Left renal cortex interstitium (tissue), 4 donors: ENCODE measurements around the gene TRPM4. TPM values are rescaled to one million over a fixed set of nuclear protein-coding genes. Genes with fewer than 3 reads are reported as not detected.
"Not testable (repeated sequence)": the region's sequence is repeated elsewhere in the genome, so short reads cannot be mapped to it uniquely, and the experiment has no call there.

ENCODE experiments used
- DNase-seq, 4 donors: peaks; one replicate each; pipeline ENCODE4 v3.0.0-alpha.2; 2013; ENCODE audit warnings: low read depth in 4 of 4, low spot score in 2 of 4, missing footprints in 1 of 4
- polyA plus RNA-seq, 4 donors: library from polyadenylated mRNA; unstranded; fragments of 120-200 nt; gene quantifications; one replicate each; pipeline ENCODE4 v1.2.1, GENCODE V29; 2013; ENCODE audit not compliant: insufficient read length in 4 of 4

TRPM4 gene
- polyA plus RNA-seq: 10 to 100 TPM; 22.1 to 48.0 (median 35.9) TPM

DNA sequence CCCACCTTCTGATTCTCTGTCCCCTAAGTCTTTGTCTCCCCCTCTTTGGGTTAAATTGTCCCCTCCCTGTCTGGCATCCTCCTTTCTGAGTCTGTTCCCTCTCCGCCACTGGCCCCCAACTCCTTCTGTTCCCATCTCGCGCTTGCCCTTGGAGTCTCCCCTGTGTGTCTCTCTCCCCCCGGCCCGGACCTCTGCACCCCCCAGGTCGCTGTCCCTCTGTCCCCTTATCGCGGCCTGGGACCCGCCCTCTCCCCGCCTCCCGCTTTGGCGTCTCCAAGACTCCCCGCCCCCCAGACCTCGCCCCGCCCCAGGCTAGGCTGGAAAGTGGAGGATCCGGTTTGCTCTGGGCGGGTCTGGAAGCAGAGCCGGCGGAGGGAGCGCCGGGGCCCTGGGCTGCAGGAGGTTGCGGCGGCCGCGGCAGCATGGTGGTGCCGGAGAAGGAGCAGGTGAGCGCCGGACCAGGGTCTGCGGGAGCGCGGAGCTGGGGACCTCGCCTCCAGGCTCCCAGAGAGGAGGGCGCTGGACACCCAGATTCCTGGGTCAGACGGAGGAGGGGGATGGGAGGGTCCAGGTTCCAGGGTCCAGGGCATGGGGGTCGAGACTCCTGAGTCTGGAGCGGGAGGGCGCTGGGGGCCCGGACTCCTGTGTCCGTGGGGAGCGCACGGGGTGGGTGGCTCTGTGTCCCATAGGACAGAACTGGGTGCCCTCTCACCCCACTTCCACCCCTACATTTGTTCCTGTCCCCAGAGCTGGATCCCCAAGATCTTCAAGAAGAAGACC is at the start of gene TRPM4:
TRPM4 (plus strand) TSS at position 348 of the 780 bp plus-strand sequence; CDS start at position 423, 75 bp downstream.
- peak in 2 of 4 donors; percentile 79 to 87 for DNase-seq

DNA sequence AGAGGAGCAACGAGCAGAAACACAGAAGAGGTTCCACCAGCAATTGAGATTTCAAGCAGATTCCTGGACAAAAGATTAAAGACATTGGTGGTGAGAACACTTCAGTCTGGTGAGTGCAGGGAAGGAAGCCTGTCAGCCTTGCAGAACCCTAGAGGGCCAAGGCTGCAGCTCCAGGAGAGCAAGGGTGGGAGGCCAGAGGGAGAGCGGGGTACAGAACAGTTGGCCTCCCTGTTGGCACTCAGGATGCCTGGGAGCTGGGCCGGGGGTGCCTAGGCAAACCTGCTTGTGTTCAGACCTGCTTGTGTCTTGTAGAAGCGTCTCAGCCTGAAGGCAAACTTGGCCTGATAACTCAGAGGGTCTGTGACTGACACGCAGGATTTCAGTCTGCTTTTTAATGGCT is 48.5 kb upstream of the TRPM4 start:
- no peak for DNase-seq

DNA sequence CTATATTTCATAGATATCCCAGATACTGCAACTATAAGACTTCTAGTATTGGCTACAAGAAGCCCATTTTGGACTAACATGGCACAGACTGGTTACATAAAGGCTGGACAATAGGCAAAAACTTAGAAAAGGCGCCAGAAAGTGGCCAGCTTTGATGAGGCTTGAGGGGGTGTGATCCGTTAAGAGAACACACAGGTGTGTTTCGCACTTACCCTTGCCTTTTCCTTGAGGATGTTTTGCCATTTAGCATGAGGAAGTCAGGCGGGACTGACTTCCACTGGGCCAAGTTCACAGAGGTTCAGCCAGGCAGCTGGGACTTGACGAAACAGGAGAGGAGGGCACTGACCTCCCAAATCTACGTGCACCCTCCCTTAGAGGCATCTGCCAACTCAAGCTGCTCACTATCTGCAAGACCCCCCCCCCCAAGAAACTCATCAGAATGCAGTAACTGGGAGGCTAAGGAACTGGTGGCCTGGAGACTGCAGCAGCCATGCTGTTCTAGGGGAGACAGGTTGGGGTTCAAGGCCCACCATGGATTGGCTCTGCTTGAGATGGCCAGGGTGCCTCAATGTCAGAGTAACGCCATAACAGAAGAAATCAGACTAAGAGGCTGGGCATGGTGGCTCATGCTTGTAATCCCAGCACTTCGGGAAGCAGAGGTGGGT is 47.9 kb upstream of the TRPM4 start:
- DNase-seq: no peak

DNA sequence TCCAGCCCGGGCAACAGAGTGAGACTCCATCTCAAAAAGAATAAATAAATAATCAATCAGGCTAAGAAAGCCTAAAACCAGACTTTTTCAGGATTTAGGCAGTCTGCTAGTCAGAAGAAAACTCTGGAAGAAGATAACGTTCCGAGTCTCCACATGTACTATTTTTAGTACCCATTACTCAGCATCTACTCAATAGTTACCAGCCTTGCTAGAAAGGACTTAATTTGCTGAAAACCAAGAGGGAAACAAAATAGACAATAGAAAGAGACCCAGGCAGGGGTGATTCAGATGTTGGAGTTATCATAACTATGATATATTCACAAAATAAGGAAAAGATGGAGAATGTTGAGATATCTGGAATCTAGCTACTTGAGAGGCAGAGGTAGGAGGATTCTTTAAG is 47.0 kb upstream of the TRPM4 start:
- DNase-seq: no peak

DNA sequence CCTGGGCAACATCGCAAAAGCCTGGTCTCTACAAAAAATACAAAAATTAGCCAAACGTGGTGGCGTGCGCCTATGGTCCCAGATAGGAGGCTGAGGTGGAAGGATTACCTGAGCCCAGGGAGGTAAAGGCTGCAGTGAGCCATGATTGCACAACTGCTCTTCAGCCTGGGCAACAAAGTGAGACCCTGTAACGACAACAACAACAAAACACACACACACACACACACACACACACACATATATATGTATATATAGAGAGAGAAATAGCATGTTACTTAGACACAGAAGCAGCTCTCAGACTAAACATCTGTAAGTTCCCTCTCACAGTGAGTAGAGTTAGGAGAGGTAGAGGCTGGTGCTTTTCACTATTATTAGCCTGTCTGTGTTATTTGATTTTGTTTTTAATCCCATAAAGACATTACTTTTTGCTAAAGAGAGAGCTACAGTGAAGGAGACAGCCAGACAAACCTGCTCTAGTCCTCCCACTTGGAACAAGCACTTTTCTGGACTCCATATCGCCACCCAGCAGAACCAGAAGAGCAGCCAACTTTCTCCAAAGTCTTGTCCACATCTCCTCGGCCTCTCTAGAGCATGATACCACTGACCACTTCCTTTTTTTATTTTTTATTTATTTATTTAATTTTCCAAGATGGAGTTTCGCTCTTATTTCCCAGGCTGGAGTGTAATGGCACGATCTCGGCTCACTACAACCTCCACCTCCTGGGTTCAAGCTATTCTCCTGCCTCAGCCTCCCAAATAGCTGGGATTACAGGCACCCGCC is 46.2 kb upstream of the TRPM4 start:
- DNase-seq: no peak

DNA sequence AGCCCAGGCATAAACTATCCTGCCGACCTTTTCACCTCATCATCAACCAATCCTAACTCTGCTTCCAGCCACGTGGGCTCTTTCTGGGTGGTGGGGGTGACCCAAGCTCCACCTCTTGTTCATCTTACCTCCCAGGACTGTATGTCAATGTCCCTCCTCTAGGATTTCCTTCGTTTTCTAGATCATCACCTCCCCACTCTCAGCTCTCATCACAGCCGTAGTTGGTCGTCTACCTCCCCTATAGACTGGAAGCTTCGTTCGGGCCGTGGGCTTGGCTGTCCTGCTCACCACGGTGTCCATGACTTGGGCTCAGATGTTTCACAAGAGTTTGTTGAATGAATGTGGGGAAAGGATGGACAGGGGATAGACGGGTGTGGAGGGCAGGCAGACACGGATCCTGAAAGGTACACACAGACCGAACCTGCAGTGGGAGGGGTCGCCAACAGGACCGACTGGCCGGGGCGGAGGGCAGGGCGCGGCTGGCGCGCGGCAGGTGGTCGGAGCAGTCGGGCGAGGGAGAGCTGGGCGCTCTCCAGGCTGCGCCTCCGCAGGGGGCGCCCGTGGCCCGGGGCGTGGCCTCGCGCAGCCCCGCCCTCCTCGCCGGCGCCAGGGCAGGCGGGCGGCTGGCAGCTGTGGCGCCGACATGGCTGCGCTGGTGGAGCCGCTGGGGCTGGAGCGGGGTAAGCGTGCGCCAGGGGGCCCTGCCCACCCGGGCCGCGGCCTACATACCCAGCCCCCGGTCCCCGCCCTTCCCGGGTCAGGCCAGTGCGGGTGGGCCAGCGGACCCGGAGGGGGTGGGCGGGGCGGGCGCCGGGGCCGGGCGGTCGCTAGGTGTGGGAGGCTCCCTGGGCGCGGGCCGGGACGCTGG is 43.6 kb upstream of the TRPM4 start, which contains the start of gene LIN7B:
LIN7B (plus strand) TSS at position 609 of the 868 bp plus-strand sequence; CDS start at position 644, 35 bp downstream.
- peak in 1 of 4 donors; percentile 63 for DNase-seq

DNA sequence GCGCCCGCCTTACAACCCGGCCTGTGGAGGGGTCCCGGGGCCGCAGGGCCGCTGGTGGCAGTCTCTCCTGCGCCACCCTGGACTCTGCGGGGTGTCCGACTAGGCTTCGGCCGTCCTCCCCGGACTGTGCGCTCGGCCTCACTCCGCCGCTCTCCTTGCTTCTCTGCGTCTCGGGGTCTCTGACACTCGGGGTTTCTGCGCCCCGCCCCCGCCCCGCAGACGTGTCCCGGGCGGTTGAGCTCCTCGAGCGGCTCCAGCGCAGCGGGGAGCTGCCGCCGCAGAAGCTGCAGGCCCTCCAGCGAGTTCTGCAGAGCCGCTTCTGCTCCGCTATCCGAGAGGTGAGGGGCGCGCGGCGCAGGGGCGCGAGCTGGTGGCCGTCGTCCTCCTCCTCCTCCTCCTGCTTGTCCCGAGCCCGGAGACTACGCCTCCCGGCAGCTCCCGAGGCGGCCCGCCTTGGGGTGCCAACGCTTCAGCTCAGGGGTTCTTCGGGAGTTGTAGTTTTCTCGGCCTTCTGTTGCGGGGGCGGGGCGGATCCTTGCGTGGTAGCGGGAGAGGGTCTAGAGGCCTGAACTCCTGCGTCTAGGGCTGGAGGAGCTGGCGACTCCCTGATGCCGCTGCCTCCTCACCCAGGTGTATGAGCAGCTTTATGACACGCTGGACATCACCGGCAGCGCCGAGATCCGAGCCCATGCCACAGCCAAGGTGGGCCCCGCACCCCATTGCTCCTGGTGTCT is 42.8 kb upstream of the TRPM4 start:
- peak in 1 of 4 donors; percentile 51 for DNase-seq

DNA sequence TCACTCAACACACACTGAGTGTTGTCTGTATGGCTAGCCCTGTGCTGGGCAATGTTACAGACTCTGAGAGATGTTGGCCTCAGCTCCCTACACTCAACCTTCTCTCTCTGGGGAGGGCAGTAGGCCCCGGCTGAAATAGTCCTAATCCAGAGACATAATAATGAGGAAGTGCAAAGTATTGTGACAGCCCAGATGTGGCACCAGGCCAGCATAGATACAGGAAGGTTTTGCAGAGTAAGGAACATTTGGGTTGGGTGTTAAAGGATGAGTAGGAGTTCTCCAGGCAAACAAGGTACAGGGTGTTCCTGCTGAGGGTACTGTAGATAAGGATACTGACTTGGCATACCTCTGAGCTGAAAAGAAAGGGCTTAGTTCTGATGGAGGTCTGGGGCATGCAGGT is 41.0 kb upstream of the TRPM4 start:
- DNase-seq: no peak

DNA sequence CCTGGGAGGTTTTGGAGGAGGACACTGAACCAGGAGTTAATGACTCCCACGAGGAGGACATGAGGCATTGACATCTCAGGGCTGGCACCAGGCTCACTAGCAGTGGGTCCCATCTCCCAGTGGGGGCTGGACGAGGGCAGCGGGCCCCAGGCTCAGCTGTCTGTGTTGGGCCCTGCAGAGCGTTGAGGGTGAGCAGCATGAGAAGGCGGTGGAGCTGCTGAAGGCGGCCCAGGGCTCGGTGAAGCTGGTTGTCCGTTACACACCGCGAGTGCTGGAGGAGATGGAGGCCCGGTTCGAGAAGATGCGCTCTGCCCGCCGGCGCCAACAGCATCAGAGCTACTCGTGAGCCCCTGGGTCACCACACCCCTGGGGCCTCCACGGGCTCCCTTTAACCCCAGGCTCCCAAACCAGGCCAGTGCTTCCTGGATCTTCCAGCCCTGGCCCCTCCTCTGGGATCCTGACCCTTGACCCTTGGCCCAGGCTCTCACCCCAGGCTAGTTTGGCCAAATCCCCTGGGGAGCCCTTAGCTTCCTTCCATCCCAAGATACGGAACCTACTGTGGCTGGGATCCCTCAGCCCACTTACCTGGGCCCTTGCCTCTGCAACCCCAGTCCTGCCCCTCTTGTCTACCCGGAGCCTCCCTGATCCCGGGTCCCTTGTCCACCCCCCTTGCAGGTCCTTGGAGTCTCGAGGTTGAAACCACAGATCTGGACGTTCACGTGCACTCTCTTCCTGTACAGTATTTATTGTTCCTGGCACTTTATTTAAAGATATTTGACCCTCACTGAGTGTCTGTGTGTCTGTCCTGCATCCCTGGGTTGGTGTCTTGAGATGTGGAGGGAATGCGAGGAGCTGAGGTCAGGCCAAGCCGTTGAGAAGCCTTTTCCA is 39.7 kb upstream of the TRPM4 start:
- DNase-seq: no peak

DNA sequence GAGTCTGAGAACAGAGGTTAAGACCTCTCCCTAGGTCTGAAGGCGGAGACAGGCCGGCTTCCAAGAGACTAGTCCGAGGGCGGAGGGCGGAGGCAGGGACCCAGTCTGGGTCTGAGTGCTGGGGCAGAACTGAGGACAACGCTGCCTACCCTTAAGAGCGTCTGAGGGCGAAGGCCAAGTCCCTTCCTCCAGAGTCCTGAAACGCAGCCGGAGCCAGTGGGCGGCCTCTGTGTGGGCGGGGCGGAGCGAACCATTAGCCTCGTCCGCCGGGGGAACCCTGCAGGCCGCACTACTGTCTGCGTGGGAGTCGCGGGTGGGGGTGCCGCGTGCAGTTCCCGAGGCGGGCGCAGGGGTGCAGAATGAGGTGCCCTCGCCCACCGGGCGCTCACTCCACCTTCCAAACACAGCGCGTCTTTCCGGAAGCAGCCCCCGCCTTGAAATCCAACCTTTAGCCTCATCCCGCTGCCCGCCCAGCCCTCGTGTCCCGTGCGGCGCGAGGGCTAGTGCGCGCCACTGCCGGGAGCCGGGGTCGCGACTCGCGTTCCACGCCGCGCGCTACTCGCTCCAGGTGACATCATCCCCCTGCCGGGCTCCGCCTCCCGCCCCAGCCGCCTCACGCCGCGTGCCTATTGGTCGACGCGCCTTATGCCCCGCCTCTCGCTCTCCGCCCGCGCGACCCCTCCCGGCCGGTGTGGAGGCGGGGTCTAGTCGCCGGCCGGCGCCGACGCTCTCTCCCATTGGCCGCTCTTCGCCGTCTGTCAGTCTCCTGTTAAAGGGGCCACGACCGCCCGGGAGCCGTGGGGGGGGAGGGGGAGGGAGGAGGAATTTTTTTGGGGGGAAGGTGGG is 38.8 kb upstream of the TRPM4 start, which contains the start of gene C19orf73:
C19orf73 (minus strand) TSS at position 579 of the 846 bp plus-strand sequence; CDS start at position 458, 121 bp downstream.
- peak in 3 of 4 donors; percentile 83 to 84 (median 84) for DNase-seq

DNA sequence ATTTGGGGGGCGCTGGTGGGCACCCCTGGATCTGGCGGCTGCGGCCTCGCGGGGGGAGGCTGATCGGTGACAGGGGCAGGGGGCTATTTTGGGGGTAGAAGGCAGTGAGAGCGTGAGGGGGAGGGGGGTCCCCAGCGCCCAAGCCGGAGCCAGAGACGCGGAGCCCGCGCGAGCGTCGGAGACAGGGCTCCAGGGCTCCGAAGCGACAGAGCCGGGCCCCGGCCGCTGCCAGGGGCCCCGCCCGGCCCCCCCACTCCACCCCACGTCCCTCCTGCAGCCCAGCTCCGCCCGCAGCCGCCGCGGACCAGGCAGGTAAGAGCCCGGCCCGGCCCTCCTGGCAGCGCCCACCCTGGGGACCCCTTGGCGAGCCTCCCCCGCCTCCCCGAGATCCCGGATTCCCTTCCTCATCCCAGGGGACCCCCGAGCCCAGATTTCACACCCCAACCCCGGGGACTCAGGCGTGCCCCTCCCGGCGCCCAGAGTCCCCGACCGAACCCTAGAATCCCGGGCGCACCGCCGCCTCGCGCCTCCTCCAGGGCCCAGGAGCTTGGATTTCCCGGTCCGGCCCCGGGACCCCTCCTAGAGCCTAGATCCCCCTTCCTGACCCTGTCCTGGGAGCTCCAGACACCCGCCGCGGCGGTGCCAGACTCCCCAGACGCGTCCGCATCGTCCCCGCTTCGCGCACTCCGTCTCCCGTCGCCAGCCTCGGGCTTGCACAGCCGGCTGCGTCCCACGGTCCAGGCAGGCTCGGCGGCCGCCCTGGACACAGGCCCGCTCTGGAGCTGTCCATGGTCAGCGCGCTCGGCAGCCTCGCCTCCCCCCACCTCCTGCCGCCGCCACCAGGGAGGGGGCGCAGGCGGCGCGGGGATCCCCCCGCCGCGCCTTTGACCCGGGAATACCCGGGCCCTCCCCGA is 37.9 kb upstream of the TRPM4 start, which contains the start of gene PPFIA3:
PPFIA3 (plus strand) TSS at position 134 of the 914 bp plus-strand sequence. CDS start 8,330 bp downstream, outside the sequence.
- DNase-seq: peak in 1 of 4 donors; percentile 62

DNA sequence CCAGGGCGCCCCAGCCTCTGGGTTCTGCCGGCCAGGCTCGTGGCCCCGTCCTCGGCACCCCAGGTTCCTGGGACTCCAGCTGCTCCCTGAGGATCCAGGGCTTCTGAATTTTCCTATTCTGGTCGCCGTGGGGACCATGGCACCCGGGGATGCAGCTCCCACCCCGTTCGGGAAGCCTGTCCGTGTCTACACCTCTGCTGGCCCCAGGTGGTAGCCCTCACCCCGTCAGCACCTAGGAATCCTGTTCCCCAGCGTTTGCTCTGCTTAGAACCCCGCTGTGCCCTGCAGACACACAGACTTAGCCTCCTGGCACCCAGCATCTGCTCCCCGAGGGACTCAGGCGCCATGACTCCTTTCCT is 37.3 kb upstream of the TRPM4 start:
- DNase-seq: no peak

DNA sequence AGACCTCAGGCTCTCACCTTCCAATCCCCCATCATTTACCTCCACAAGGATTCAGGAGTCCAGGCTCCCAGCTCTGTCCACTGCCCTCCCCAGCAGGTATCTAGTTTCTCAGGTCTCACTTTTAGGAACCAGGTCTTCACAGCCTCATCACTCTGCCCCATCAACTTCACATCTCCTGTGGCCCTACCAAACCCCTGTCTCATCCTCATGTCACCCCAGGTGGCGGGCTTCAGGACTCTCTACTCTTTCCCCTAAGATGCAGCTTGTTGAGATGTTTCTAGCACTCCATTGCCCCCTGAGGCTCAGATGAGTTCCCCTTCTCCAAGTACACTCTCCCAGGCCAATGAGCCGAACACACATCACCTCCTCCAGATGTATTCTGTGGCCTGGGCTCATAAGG is 36.7 kb upstream of the TRPM4 start:
- DNase-seq: no peak

DNA sequence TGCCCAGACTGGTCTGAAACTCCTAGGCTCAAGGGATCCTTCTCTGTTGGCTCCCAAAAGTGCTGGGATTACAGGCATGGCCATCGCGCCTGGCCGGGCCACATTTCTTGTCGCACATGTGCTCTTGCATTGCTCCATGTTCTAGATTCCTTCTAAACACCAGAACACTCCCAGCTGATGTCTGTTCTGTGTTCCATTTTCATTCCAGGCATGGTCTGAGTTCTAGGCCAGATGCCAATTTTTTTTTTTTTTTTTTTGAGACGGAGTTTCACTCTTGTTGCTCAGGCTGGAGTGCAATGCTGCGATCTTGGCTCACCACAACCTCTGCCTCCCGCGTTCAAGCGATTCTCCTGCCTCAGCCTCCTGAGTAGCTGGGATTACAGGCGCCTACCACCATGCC is 35.8 kb upstream of the TRPM4 start:
- DNase-seq: not testable (repeated sequence)

DNA sequence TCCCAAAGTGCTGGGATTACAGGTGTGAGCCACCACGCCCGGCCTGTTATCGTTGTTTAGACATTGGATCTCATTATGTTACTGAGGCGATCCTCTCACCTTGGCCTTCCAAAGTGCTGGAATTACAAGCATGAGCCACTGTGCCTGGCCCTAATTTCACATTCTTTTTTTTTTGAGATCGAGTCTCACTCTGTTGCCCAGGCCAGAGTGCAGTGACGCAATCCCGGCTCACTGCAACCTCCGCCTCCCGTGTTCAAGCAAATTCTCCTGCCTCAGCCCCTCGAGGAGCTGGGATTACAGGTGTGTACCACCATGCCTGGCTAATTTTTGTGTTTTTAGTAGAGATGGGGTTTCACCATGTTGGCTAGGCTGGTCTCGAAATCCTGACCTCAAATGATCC is 34.3 kb upstream of the TRPM4 start:
- not testable (repeated sequence) for DNase-seq

DNA sequence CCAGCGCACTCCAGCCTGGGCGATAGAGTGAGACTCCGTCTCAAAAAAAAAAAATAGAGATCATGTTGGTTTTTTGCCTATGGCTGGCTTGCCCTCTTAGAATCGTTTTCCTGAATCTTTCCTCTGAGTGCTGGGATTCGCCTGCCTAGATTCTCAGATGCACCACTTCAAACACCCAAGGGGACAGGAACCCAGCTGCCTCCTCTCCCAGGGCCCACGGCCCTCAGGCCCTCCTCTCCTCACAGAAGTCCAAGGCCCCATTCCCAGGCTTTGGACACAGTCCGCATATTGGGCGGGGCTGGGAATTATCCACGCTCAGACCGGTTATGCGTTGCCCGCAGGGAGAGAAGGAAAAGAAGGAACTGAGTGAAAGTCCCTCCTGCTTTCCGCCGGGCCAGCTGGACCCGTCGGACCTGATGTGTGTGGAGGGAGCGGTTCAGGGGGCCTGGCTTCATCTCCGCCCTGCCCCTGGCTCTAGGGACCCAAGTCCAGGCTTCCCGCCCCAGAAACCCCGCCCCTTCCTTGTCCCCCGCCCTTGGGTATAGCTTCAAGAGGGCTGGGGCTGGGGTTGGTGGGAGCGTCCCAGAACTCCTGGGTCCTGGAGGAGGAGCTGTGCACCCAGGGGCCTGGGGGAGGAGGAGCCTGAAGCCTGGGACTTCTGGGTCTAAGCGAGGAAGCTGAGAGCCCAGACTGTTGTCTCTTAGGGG is 32.4 kb upstream of the TRPM4 start:
- DNase-seq: no peak
